Panc1 (cell line): ENCODE data around the gene TRAM2. TPM values are rescaled to one million over a fixed set of nuclear protein-coding genes. Genes with fewer than 3 reads are reported as not detected.

ENCODE experiments used
- ATAC-seq: fragments of 200-7000 bp; cut with Tn5 transposase; 2 replicates; pipeline ENCODE4 v1.9.1; 2020; ENCODE audit warnings: mild to moderate bottlenecking, moderate library complexity
- BruUV-seq: library from RNA; stranded (reverse); fragments of 400-500 nt; replicated peaks from 2 replicates; lab custom pipeline; 2021; lab: Mats Ljungman, UMichigan
- CTCF ChIA-PET: fragments of 300-600 bp; sonication (Branson Sonifier 250); formaldehyde crosslinking; loops from one replicate; lab custom pipeline; 2022; ENCODE audit warnings: antibody characterized with exemption; lab: Charles Lee
- POLR2A ChIA-PET: fragments of 300-600 bp; sonication (Branson Sonifier 250); formaldehyde crosslinking; loops from one replicate; lab custom pipeline; 2022; ENCODE audit warnings: antibody characterized with exemption; lab: Charles Lee
- DNase-seq: peaks from one replicate; pipeline ENCODE4 v3.0.0-alpha.2; 2010; ENCODE audit warnings: low read depth, low spot score
- H3K27ac ChIP-seq: 2 replicates; pipeline ENCODE4 v1.5.1; 2011; ENCODE audit warnings: mild to moderate bottlenecking, low read length, inconsistent platforms
- H3K27me3 ChIP-seq: fragments of 200-500 bp; sonication (Bioruptor generic); 2 replicates; pipeline ENCODE4 v1.6.0; 2014; ENCODE audit warnings: low read length, inconsistent platforms; ENCODE audit not compliant: control insufficient read depth, insufficient read depth
- H3K36me3 ChIP-seq: fragments of 200-500 bp; sonication (Bioruptor generic); 2 replicates; pipeline ENCODE4 v1.5.1; 2014; ENCODE audit warnings: inconsistent platforms, mild to moderate bottlenecking, low read length, moderate library complexity; ENCODE audit not compliant: control insufficient read depth, insufficient read depth
- H3K4me1 ChIP-seq: 2 replicates; pipeline ENCODE4 v1.5.1; 2011; ENCODE audit warnings: inconsistent platforms, mild to moderate bottlenecking, low read length, moderate library complexity; ENCODE audit not compliant: control insufficient read depth, insufficient read depth
- H3K4me3 ChIP-seq, 2 experiments: 2 replicates each; pipeline ENCODE4 v1.5.1; 2011 to 2012; ENCODE audit warnings: low read depth in 2 of 2, low read length in 2 of 2, mild to moderate bottlenecking in 2 of 2, inconsistent platforms in 1 of 2, moderate library complexity in 1 of 2
- H3K9me3 ChIP-seq: fragments of 200-500 bp; sonication (Bioruptor generic); 2 replicates; pipeline ENCODE4 v1.5.1; 2014; ENCODE audit warnings: low read depth, mild to moderate bottlenecking, inconsistent platforms, low read length, moderate library complexity; ENCODE audit not compliant: control insufficient read depth, insufficient read depth
- POLR2AphosphoS5 ChIP-seq: IDR thresholded peaks from 2 replicates; pipeline ENCODE4 v1.6.1; 2012; ENCODE audit warnings: mild to moderate bottlenecking, low read depth, low read length, moderate library complexity
- SIN3A ChIP-seq: IDR thresholded peaks from 2 replicates; pipeline ENCODE4 v1.6.1; 2012; ENCODE audit warnings: low read depth, mild to moderate bottlenecking, low read length, moderate library complexity, borderline replicate concordance; ENCODE audit not compliant: insufficient read depth
- TCF7L2 ChIP-seq: IDR thresholded peaks from 2 replicates; pipeline ENCODE4 v1.6.1; 2011; ENCODE audit warnings: mild to moderate bottlenecking, low read depth, low read length, inconsistent platforms
- in situ Hi-C: cut with HindIII; loops from 2 replicates; pipeline ENCODE4 v1.10.0; 2016; ENCODE audit warnings: low sequenced_read_pairs, low pct_unique_long_range_greater_than_20kb
- intact Hi-C: fragments of 100-400 bp; cut with micrococcal nuclease; formaldehyde crosslinking; loops from one replicate; pipeline ENCODE4 v1.10.0; 2022; ENCODE audit not compliant: unreplicated experiment
- total RNA-seq: library from RNA; stranded (reverse); gene quantifications from one replicate; pipeline ENCODE4 v1.2.1, GENCODE V29; 2021; ENCODE audit not compliant: unreplicated experiment
- TF ChIP-seq, protein P1 (sequence below): fragments of 450-650 bp; IDR thresholded peaks from 2 replicates; pipeline ENCODE4 v1.5.1; 2017; ENCODE audit warnings: mild to moderate bottlenecking
- TF ChIP-seq, protein P2 (sequence below), 2 experiments: IDR thresholded peaks; 2 replicates each; pipeline ENCODE4 v1.6.1; 2011 to 2012; ENCODE audit warnings: low read depth in 2 of 2, control low read depth in 1 of 2, low read length in 1 of 2, mild to moderate bottlenecking in 1 of 2, moderate library complexity in 1 of 2; ENCODE audit not compliant: insufficient read depth in 1 of 2

TRAM2 gene
- total RNA-seq, 1 experiment from 2014 or later, result 56.7 TPM

DNA sequence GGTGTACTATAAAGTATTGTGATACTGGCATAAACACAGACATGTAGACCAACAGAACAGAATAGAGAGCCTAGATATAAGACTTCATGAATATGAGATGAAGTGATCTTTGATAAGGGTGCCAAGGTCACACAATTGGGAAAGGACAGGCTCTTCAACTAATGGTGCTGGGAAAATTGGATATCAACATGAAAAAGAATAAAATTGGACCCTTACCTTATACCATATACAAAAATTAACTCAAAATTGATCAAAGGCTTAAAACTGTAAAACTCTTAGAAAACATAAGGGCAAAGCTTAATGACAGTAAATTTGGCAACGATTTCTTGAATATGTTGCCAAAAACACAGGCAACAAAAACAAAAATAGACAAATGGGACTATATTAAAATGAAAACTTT is 44.8 kb upstream of the TRAM2 start:
- TF ChIP-seq, protein P1, sequence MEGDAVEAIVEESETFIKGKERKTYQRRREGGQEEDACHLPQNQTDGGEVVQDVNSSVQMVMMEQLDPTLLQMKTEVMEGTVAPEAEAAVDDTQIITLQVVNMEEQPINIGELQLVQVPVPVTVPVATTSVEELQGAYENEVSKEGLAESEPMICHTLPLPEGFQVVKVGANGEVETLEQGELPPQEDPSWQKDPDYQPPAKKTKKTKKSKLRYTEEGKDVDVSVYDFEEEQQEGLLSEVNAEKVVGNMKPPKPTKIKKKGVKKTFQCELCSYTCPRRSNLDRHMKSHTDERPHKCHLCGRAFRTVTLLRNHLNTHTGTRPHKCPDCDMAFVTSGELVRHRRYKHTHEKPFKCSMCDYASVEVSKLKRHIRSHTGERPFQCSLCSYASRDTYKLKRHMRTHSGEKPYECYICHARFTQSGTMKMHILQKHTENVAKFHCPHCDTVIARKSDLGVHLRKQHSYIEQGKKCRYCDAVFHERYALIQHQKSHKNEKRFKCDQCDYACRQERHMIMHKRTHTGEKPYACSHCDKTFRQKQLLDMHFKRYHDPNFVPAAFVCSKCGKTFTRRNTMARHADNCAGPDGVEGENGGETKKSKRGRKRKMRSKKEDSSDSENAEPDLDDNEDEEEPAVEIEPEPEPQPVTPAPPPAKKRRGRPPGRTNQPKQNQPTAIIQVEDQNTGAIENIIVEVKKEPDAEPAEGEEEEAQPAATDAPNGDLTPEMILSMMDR, result no peak
- TF ChIP-seq TCF7L2 (no peak), SIN3A (no peak)
- TF ChIP-seq, protein P2, sequence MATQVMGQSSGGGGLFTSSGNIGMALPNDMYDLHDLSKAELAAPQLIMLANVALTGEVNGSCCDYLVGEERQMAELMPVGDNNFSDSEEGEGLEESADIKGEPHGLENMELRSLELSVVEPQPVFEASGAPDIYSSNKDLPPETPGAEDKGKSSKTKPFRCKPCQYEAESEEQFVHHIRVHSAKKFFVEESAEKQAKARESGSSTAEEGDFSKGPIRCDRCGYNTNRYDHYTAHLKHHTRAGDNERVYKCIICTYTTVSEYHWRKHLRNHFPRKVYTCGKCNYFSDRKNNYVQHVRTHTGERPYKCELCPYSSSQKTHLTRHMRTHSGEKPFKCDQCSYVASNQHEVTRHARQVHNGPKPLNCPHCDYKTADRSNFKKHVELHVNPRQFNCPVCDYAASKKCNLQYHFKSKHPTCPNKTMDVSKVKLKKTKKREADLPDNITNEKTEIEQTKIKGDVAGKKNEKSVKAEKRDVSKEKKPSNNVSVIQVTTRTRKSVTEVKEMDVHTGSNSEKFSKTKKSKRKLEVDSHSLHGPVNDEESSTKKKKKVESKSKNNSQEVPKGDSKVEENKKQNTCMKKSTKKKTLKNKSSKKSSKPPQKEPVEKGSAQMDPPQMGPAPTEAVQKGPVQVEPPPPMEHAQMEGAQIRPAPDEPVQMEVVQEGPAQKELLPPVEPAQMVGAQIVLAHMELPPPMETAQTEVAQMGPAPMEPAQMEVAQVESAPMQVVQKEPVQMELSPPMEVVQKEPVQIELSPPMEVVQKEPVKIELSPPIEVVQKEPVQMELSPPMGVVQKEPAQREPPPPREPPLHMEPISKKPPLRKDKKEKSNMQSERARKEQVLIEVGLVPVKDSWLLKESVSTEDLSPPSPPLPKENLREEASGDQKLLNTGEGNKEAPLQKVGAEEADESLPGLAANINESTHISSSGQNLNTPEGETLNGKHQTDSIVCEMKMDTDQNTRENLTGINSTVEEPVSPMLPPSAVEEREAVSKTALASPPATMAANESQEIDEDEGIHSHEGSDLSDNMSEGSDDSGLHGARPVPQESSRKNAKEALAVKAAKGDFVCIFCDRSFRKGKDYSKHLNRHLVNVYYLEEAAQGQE (IDR thresholded peaks at IDR 0.05; ENCODE audit: insufficient read depth in 1 of 2, low read depth in 2 of 2, low read length in 1 of 2), result no peak
- intact Hi-C loops, result no loop called here
- Histone ChIP-seq H3K9me3 (no peaks in the 10 kb centered on the region), H3K36me3 (no peaks in the 10 kb centered on the region), H3K27me3 (no peaks in the 10 kb centered on the region), H3K4me1 (no peaks in the 10 kb centered on the region), H3K4me3 (no peak overlapping the region), H3K27ac (no peak overlapping the region)
- ChIA-PET CTCF (no interaction called here), POLR2A (no interaction called here)
- ATAC-seq, result no peak
- in situ Hi-C loops, result no loop called here
- no peak for DNase-seq
- BruUV-seq, result no TSS peak

DNA sequence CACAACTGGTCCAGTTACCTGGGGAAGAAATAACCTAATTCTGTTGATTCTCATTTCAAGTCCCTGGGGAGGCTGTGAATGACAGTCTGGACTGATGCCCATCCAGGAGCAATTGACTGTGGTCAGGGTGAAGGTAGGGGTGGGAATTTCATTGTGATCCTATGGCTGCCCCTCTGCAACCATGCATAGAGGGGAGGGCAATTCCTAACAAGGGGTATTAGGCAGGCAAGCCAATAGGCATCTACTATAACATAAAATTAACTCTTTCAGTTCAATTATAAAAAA is 44.0 kb upstream of the TRAM2 start:
- in situ Hi-C loops (no loop called here), intact Hi-C loops (no loop called here)
- no peaks in the 10 kb centered on the region for H3K27me3 ChIP-seq
- no peaks in the 10 kb centered on the region for H3K36me3 ChIP-seq
- ChIA-PET POLR2A (no interaction called here), CTCF (no interaction called here)
- no peaks in the 10 kb centered on the region for H3K4me1 ChIP-seq
- ATAC-seq, result no peak
- H3K4me3 ChIP-seq, result no peak overlapping the region
- TF ChIP-seq, protein P2 (IDR thresholded peaks at IDR 0.05; ENCODE audit: insufficient read depth in 1 of 2, low read depth in 2 of 2, low read length in 1 of 2), result no peak
- TF ChIP-seq POLR2AphosphoS5 (no peak), SIN3A (no peak), TCF7L2 (no peak)
- TF ChIP-seq, protein P1, result no peak
- no peak for DNase-seq
- H3K9me3 ChIP-seq, result no peaks in the 10 kb centered on the region
- H3K27ac ChIP-seq, result no peak overlapping the region
- BruUV-seq, result no TSS peak
